ENCODE results near the gene ATP10A.

GRCh38 chr15:25847051-25847450, 16.1 kb downstream of the ATP10A start:
- TF ChIP-seq CTCF (optimal IDR thresholded peaks at IDR 0.05 in 1 of 3, IDR thresholded peaks at IDR 0.05 in 1 of 3, conservative IDR thresholded peaks at IDR 0.05 in 1 of 3; ENCODE audit: extremely low read depth in 1 of 3, insufficient read depth in 2 of 3, low read length in 3 of 3) = no peak
- TF ChIP-seq EZH2 (IDR thresholded peaks at IDR 0.05; ENCODE audit: low read length) = no peak
